Measurements from ENCODE around the gene KCNMB4.

GRCh38 chr12:70426620-70427019, 60.5 kb downstream of the KCNMB4 start:
- TF ChIP-seq CTCF (conservative IDR thresholded peaks at IDR 0.05; ENCODE audit: low read length), result no peak
- no peak for TF ChIP-seq EZH2phosphoT487 (IDR thresholded peaks at IDR 0.05; ENCODE audit: borderline replicate concordance)

All from Loucy (cell line).